Activated T-cell treated with anti-CD3 and anti-CD28 coated beads, Interleukin-2, amount 50 U/mL, for 1 hour (primary cell): ENCODE results near the gene NRAP.

Experiments used
- DNase-seq: peaks from one replicate; pipeline ENCODE4 v3.0.0-alpha.2; 2020

NRAP gene

GRCh38 chr10:113557903-113558321, 105.9 kb downstream of the NRAP start:
- no peak for DNase-seq

- no peak for DNase-seq
Observed at GRCh38 chr10:113557424-113557862, 106.4 kb downstream of the NRAP start.

- DNase-seq: no peak
Observed at GRCh38 chr10:113555751-113556150, 108.1 kb downstream of the NRAP start.

GRCh38 chr10:113555245-113555644, 108.6 kb downstream of the NRAP start:
- DNase-seq: no peak

- DNase-seq: no peak
Observed at GRCh38 chr10:113554214-113554613, 109.6 kb downstream of the NRAP start.

- no peak for DNase-seq
Observed at GRCh38 chr10:113553149-113553548, 110.7 kb downstream of the NRAP start.

GRCh38 chr10:113552701-113553100, 111.1 kb downstream of the NRAP start, which contains the start of gene HABP2:
Gene HABP2 (plus strand): TSS chr10:113553053. CDS start chr10:113553122, 69 bp downstream.
- DNase-seq: no peak

- DNase-seq: no peak
Observed at GRCh38 chr10:113552014-113552413, 111.8 kb downstream of the NRAP start.

GRCh38 chr10:113550365-113550764, 113.5 kb downstream of the NRAP start:
- DNase-seq: no peak

GRCh38 chr10:113549856-113550255, 114.0 kb downstream of the NRAP start:
- DNase-seq: no peak

GRCh38 chr10:113547426-113547825, 116.4 kb downstream of the NRAP start:
- no peak for DNase-seq

GRCh38 chr10:113544392-113544791, 119.4 kb downstream of the NRAP start:
- DNase-seq: no peak

- DNase-seq: no peak
Observed at GRCh38 chr10:113543107-113543955, 120.5 kb downstream of the NRAP start.

- no peak for DNase-seq
Observed at GRCh38 chr10:113541549-113541927, 122.3 kb downstream of the NRAP start.

- no peak for DNase-seq
Observed at GRCh38 chr10:113540845-113541548, 122.8 kb downstream of the NRAP start.

GRCh38 chr10:113539789-113540188, 124.1 kb downstream of the NRAP start:
- DNase-seq: no peak
